ENCODE measurements around the gene LYPD4.

Gene LYPD4

GRCh38 chr19:41801031-41801430 lies 43.5 kb downstream of the LYPD4 start:
- Histone ChIP-seq H3K36me3 (ENCODE audit: insufficient read depth, low read length) (no peaks in the 10 kb centered on the region), H3K27ac (ENCODE audit: low read depth, low read length, poor library complexity, severe bottlenecking) (no peak overlapping the region), H3K4me3 (ENCODE audit: low read depth, low read length, poor library complexity, severe bottlenecking) (no peak overlapping the region), H3K9me2 (ENCODE audit: low read depth, low read length) (no peaks in the 10 kb centered on the region), H3F3A (ENCODE audit: insufficient read depth, low read length) (no peaks in the 10 kb centered on the region), H3K4me2 (ENCODE audit: low read length) (no peak overlapping the region), H3K9me3 (ENCODE audit: low read length) (no peaks in the 10 kb centered on the region), H3K4me1 (ENCODE audit: insufficient read depth, low read length, severe bottlenecking) (peaks cover 11% of the 10 kb centered on the region), H3K9ac (ENCODE audit: low read length) (no peak overlapping the region), H3K27me3 (ENCODE audit: insufficient read depth, low read length) (no peaks in the 10 kb centered on the region; the same call in 1 of the 2 replicates), H2AFZ (ENCODE audit: low read length) (no peak overlapping the region), H3K79me2 (ENCODE audit: insufficient read depth, low read length) (no peaks in the 10 kb centered on the region), H4K20me1 (ENCODE audit: insufficient read depth, low read length) (no peaks in the 10 kb centered on the region)
- TF ChIP-seq CTCF (IDR thresholded peaks at IDR 0.05; ENCODE audit: low read length) (no peak), EZH2 (IDR thresholded peaks at IDR 0.05; ENCODE audit: borderline replicate concordance, low read length) (no peak)

GRCh38 chr19:41799444-41800000 lies 45.0 kb downstream of the LYPD4 start:
- Histone ChIP-seq H3K27ac (ENCODE audit: low read depth, low read length, poor library complexity, severe bottlenecking) (no peak overlapping the region), H3K36me3 (ENCODE audit: insufficient read depth, low read length) (no peaks in the 10 kb centered on the region), H3K79me2 (ENCODE audit: insufficient read depth, low read length) (no peaks in the 10 kb centered on the region), H3K4me1 (ENCODE audit: insufficient read depth, low read length, severe bottlenecking) (peaks cover 9% of the 10 kb centered on the region), H3K27me3 (ENCODE audit: insufficient read depth, low read length) (no peaks in the 10 kb centered on the region; the same call in 1 of the 2 replicates), H3K9ac (ENCODE audit: low read length) (no peak overlapping the region), H3K4me2 (ENCODE audit: low read length) (no peak overlapping the region), H2AFZ (ENCODE audit: low read length) (no peak overlapping the region), H3K9me3 (ENCODE audit: low read length) (no peaks in the 10 kb centered on the region), H3K4me3 (ENCODE audit: low read depth, low read length, poor library complexity, severe bottlenecking) (no peak overlapping the region), H4K20me1 (ENCODE audit: insufficient read depth, low read length) (no peaks in the 10 kb centered on the region), H3K9me2 (ENCODE audit: low read depth, low read length) (no peaks in the 10 kb centered on the region), H3F3A (ENCODE audit: insufficient read depth, low read length) (no peaks in the 10 kb centered on the region)
- TF ChIP-seq CTCF (IDR thresholded peaks at IDR 0.05; ENCODE audit: low read length) (no peak), EZH2 (IDR thresholded peaks at IDR 0.05; ENCODE audit: borderline replicate concordance, low read length) (no peak)

GRCh38 chr19:41796901-41797300 lies 47.6 kb downstream of the LYPD4 start:
- Histone ChIP-seq H3K4me3 (ENCODE audit: low read depth, low read length, poor library complexity, severe bottlenecking) (no peak overlapping the region), H3K9me3 (ENCODE audit: low read length) (no peaks in the 10 kb centered on the region), H3K4me2 (ENCODE audit: low read length) (no peak overlapping the region), H3K9ac (ENCODE audit: low read length) (no peak overlapping the region), H3K27me3 (ENCODE audit: insufficient read depth, low read length) (0 out of 2 replicates have a peak, but pooled peaks cover 2% of the 10 kb centered on the region), H3K36me3 (ENCODE audit: insufficient read depth, low read length) (no peaks in the 10 kb centered on the region), H2AFZ (ENCODE audit: low read length) (no peak overlapping the region), H3K9me2 (ENCODE audit: low read depth, low read length) (no peaks in the 10 kb centered on the region), H3K27ac (ENCODE audit: low read depth, low read length, poor library complexity, severe bottlenecking) (no peak overlapping the region), H4K20me1 (ENCODE audit: insufficient read depth, low read length) (no peaks in the 10 kb centered on the region), H3F3A (ENCODE audit: insufficient read depth, low read length) (no peaks in the 10 kb centered on the region), H3K79me2 (ENCODE audit: insufficient read depth, low read length) (no peaks in the 10 kb centered on the region), H3K4me1 (ENCODE audit: insufficient read depth, low read length, severe bottlenecking) (no peaks in the 10 kb centered on the region)
- TF ChIP-seq EZH2 (IDR thresholded peaks at IDR 0.05; ENCODE audit: borderline replicate concordance, low read length) (no peak), CTCF (IDR thresholded peaks at IDR 0.05; ENCODE audit: low read length) (no peak)

Data from OCI-LY1 (cell line).